Nephron progenitor cell (in vitro differentiated cells): ENCODE measurements around the gene LAP3.
A peak's percentile ranks its signal among the peaks of the same experiment; 100 is the strongest.

ENCODE experiments used
- DNase-seq: peaks from one replicate; pipeline ENCODE4 v3.0.0; 2021
- H3K27ac Mint-ChIP-seq: 2 replicates; pipeline ENCODE4 v1.8.0; 2021; ENCODE audit warnings: mild to moderate bottlenecking, moderate library complexity, mixed read lengths
- H3K27me3 Mint-ChIP-seq: 2 replicates; pipeline ENCODE4 v1.8.0; 2021; ENCODE audit warnings: mild to moderate bottlenecking, low read depth, mixed read lengths; ENCODE audit not compliant: poor library complexity
- H3K36me3 Mint-ChIP-seq: 2 replicates; pipeline ENCODE4 v1.8.0; 2021; ENCODE audit warnings: low read depth, mixed read lengths
- H3K4me1 Mint-ChIP-seq: 2 replicates; pipeline ENCODE4 v1.8.0; 2021; ENCODE audit warnings: mixed read lengths
- H3K4me3 Mint-ChIP-seq: 2 replicates; pipeline ENCODE4 v1.8.0; 2021; ENCODE audit warnings: mild to moderate bottlenecking, moderate library complexity, mixed read lengths
- H3K9me3 Mint-ChIP-seq: 2 replicates; pipeline ENCODE4 v1.8.0; 2021; ENCODE audit warnings: mild to moderate bottlenecking, moderate library complexity, mixed read lengths
- TF ChIP-seq, protein P1 (sequence below): fragments of 200-600 bp; sonication (generic); IDR thresholded peaks from 2 replicates; pipeline ENCODE4 v1.5.0; 2021; ENCODE audit warnings: antibody characterized with exemption

LAP3 gene

DNA sequence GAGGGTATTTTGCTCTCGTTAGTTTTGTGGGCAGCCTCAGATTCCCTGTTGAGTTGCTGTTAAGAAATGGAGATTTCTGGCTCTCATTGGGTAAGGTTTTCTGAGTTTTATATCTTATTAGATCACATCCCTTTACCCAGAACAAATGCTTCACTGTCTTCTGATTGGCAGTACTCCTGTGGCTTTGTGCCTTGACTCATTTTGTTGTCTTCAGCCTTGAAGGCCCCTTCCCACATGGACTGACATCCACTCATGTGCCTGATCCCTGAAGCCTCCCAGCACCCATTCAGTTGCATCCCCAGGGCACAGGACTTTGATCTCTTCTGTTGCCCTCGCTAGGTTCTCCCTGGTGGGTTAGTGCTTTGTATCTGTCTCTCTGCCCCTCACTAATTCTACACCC, 47.8 kb downstream of the LAP3 start:
- H3K4me1 Mint-ChIP-seq = no peaks in the 10 kb centered on the region
- peaks cover 70% of the 10 kb centered on the region for H3K36me3 Mint-ChIP-seq
- no peak overlapping the region for H3K27ac Mint-ChIP-seq
- peaks cover 2% of the 10 kb centered on the region for H3K27me3 Mint-ChIP-seq
- DNase-seq = no peak
- H3K9me3 Mint-ChIP-seq = no peaks in the 10 kb centered on the region
- H3K4me3 Mint-ChIP-seq = no peak overlapping the region
- TF ChIP-seq, protein P1, sequence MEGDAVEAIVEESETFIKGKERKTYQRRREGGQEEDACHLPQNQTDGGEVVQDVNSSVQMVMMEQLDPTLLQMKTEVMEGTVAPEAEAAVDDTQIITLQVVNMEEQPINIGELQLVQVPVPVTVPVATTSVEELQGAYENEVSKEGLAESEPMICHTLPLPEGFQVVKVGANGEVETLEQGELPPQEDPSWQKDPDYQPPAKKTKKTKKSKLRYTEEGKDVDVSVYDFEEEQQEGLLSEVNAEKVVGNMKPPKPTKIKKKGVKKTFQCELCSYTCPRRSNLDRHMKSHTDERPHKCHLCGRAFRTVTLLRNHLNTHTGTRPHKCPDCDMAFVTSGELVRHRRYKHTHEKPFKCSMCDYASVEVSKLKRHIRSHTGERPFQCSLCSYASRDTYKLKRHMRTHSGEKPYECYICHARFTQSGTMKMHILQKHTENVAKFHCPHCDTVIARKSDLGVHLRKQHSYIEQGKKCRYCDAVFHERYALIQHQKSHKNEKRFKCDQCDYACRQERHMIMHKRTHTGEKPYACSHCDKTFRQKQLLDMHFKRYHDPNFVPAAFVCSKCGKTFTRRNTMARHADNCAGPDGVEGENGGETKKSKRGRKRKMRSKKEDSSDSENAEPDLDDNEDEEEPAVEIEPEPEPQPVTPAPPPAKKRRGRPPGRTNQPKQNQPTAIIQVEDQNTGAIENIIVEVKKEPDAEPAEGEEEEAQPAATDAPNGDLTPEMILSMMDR = no peak

DNA sequence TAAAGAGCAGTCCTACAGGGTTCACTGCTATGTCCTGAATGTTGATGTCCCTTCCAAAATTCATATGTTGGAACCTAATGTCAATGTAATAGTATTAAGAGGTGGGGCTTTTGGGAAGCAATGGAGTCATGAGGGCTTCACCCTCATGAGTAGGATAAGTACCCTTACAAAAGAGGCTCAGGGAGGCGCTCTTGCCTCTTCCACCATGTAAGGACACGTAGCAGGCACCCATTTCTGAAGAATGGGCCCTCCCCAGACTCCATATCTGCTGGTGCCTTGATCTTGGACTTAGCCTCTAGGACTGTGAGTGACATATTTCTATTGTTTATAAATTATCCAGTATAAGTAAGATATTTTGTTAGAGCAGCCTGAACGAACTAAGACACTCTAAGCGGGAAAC, 53.2 kb downstream of the LAP3 start:
- H3K4me3 Mint-ChIP-seq = no peak overlapping the region
- H3K4me1 Mint-ChIP-seq = no peaks in the 10 kb centered on the region
- H3K27me3 Mint-ChIP-seq = peaks cover 2% of the 10 kb centered on the region
- TF ChIP-seq, protein P1 = no peak
- no peak overlapping the region for H3K27ac Mint-ChIP-seq
- peaks cover 73% of the 10 kb centered on the region for H3K36me3 Mint-ChIP-seq
- H3K9me3 Mint-ChIP-seq = no peaks in the 10 kb centered on the region
- no peak for DNase-seq

DNA sequence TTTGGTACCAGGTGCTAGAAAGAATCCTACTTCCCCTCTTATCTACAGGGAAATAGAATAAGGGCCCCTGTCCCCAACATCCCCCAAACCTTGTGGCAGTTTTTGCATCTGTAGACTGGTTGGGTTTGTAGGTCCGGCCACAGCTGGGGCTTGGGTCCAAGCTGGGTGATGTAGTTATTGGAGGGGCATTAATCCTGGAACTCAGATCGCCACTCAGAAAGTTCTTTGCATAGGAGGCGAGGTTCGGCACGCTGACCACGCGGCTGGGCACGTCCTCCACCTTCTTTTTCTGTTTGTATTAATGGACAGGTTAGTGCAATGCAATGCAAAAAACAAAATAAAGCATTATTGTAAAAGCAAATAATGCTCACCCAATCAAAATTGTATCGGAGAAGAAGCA, 56.6 kb downstream of the LAP3 start:
- no peak overlapping the region for H3K4me3 Mint-ChIP-seq
- H3K27me3 Mint-ChIP-seq = peaks cover 2% of the 10 kb centered on the region
- H3K4me1 Mint-ChIP-seq = no peaks in the 10 kb centered on the region
- TF ChIP-seq, protein P1 = no peak
- peaks cover 46% of the 10 kb centered on the region for H3K36me3 Mint-ChIP-seq
- DNase-seq = no peak
- H3K27ac Mint-ChIP-seq = no peak overlapping the region
- H3K9me3 Mint-ChIP-seq = no peaks in the 10 kb centered on the region

DNA sequence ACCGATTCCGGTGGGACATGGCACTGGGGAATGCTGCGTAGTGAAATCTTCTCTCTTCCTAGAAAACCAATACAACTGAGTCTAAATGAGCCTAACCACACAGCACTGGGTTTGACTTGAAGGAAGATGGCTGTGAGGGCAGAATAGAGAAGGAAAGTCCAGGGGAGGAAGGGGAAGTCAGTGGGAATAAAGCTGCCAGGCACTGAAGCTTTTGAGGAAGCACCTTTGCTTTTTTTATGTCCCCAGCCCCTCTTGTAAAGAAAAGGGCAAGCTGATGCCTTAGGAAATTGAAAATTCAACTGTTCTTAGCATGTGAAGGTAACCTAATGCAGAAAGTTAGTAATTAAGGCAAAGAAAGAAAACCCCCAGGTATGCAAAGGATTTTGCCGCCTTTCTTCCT, 58.1 kb downstream of the LAP3 start:
- no peaks in the 10 kb centered on the region for H3K9me3 Mint-ChIP-seq
- H3K27ac Mint-ChIP-seq = no peak overlapping the region
- DNase-seq = no peak
- TF ChIP-seq, protein P1 = no peak
- peaks cover 45% of the 10 kb centered on the region for H3K36me3 Mint-ChIP-seq
- H3K27me3 Mint-ChIP-seq = no peaks in the 10 kb centered on the region
- H3K4me1 Mint-ChIP-seq = no peaks in the 10 kb centered on the region
- H3K4me3 Mint-ChIP-seq = no peak overlapping the region

DNA sequence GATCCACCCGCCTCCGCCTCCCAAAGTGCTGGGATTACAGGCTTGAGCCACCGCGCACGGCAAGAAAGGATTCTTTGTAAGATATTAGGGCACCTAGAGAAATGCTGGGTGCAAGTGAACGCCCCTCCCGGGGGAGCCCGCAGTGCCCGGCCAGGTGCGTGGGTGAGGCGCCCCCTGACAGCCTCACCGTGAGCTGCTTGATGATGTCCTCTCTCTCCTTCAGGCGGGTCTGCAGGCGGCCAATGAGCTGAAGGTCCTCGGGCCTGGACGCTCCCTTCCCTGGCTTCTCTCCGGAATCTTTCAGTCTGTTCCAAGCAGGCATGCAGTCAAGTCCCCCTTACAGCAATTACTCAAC, 59.3 kb downstream of the LAP3 start:
- peak overlapping the region; percentile 78 for H3K27ac Mint-ChIP-seq
- no peaks in the 10 kb centered on the region for H3K4me1 Mint-ChIP-seq
- peaks cover 45% of the 10 kb centered on the region for H3K36me3 Mint-ChIP-seq
- peaks cover 7% of the 10 kb centered on the region for H3K9me3 Mint-ChIP-seq
- H3K27me3 Mint-ChIP-seq = no peaks in the 10 kb centered on the region
- TF ChIP-seq, protein P1 = no peak
- DNase-seq = no peak
- no peak overlapping the region for H3K4me3 Mint-ChIP-seq

DNA sequence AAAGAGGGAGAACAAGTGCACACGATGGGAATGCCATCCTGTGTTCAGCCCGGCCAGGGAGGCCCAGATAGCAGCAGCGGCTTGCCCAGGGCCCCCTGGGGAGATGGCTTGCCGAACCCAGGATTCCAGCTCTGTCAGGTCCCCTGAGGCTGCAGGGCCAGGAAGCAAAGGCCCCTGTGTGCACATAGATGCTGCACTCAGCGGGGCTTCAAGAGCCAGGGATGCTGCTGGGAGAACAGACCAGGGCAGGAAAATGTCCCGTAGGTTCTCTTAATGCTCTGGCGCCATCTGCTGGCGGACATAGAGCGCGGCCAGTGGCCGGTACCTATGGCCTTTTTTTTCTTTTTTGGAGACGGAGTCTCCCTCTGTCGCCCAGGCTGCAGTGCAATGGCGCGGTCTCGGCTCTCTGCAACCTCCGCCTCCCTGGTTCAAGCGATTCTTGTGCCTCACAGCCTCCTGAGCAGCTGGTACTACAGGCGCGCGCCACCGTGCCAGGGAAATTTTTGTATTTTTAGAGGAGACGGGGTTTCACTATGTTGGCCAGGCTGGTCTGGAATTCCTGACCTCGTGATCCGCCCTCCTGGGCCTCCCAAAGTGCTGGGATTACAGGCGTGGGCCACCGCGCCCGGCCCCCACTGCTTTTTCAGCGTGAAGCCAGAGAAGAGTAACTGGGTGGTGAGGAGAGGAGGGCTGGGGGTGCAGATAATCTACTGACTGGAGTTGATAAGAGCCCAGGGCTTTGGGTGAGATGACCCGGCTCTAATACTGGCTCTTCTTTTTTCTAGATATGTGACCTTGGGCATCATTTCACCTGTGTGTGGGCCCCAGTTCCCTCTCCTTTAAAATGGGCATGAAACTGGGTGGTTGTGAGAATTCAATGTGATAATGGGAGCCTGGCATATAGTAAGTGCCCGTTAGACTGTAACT, 60.0 kb downstream of the LAP3 start:
- peak overlapping the region; percentile 78 for H3K27ac Mint-ChIP-seq
- no peak overlapping the region for H3K4me3 Mint-ChIP-seq
- DNase-seq = peak; percentile 86
- H3K27me3 Mint-ChIP-seq = no peaks in the 10 kb centered on the region
- TF ChIP-seq, protein P1 = peak; percentile 88
- peaks cover 46% of the 10 kb centered on the region for H3K36me3 Mint-ChIP-seq
- no peaks in the 10 kb centered on the region for H3K4me1 Mint-ChIP-seq
- H3K9me3 Mint-ChIP-seq = peaks cover 7% of the 10 kb centered on the region
